Progenitor cell of endocrine pancreas (in vitro differentiated cells): ENCODE data around the gene C1S. TPM values are rescaled to one million over a fixed set of nuclear protein-coding genes. Genes with fewer than 3 reads are reported as not detected.

Experiments used
- DNase-seq: peaks from one replicate; pipeline ENCODE4 v3.0.0; 2021; ENCODE audit warnings: low spot score; ENCODE audit not compliant: unreplicated experiment
- H3K27ac Mint-ChIP-seq: 2 replicates; pipeline ENCODE4 v1.8.0; 2021; ENCODE audit warnings: mild to moderate bottlenecking, moderate library complexity, mixed read lengths
- H3K27me3 Mint-ChIP-seq: 2 replicates; pipeline ENCODE4 v1.8.0; 2021; ENCODE audit warnings: mixed read lengths
- H3K36me3 Mint-ChIP-seq: 2 replicates; pipeline ENCODE4 v1.8.0; 2022; ENCODE audit warnings: mixed read lengths; ENCODE audit not compliant: insufficient read depth
- H3K4me1 Mint-ChIP-seq: 2 replicates; pipeline ENCODE4 v1.8.0; 2021; ENCODE audit warnings: low read depth, mixed read lengths
- H3K4me3 Mint-ChIP-seq: 2 replicates; pipeline ENCODE4 v1.8.0; 2021; ENCODE audit warnings: low read depth, mild to moderate bottlenecking, moderate library complexity, mixed read lengths
- H3K9me3 Mint-ChIP-seq: 2 replicates; pipeline ENCODE4 v1.8.0; 2021; ENCODE audit warnings: low read depth, mixed read lengths
- CTCF ChIP-seq: fragments of 200-600 bp; sonication (generic); IDR thresholded peaks from one replicate; pipeline ENCODE4 v1.5.0; 2021; ENCODE audit warnings: antibody characterized with exemption, mild to moderate bottlenecking; ENCODE audit not compliant: unreplicated experiment
- total RNA-seq: library from RNA; stranded (reverse); gene quantifications from 2 replicates; pipeline ENCODE4 v1.2.1, GENCODE V29; 2021

The C1S gene
- total RNA-seq, 1 donor from 2014 or later: 4.1 TPM

- Mint-ChIP-seq H3K27me3 (peaks cover 3% of the 10 kb centered on the region), H3K4me1 (peaks cover 7% of the 10 kb centered on the region), H3K9me3 (no peaks in the 10 kb centered on the region), H3K4me3 (no peak overlapping the region), H3K36me3 (no peaks in the 10 kb centered on the region), H3K27ac (no peak overlapping the region)
- no peak for TF ChIP-seq CTCF
- DNase-seq: no peak
Measured at GRCh38 chr12:7023114-7023513, 37.4 kb upstream of the C1S start.

GRCh38 chr12:7026854-7027253 is 33.7 kb upstream of the C1S start:
- no peak for TF ChIP-seq CTCF
- no peaks in the 10 kb centered on the region for H3K9me3 Mint-ChIP-seq
- no peaks in the 10 kb centered on the region for H3K4me1 Mint-ChIP-seq
- peaks cover 3% of the 10 kb centered on the region for H3K27me3 Mint-ChIP-seq
- no peak overlapping the region for H3K27ac Mint-ChIP-seq
- no peak overlapping the region for H3K4me3 Mint-ChIP-seq
- H3K36me3 Mint-ChIP-seq: no peaks in the 10 kb centered on the region
- DNase-seq: no peak

- no peak for DNase-seq
- Mint-ChIP-seq H3K27ac (no peak overlapping the region), H3K9me3 (peaks cover 3% of the 10 kb centered on the region), H3K4me1 (no peaks in the 10 kb centered on the region), H3K4me3 (no peak overlapping the region), H3K27me3 (peaks cover 3% of the 10 kb centered on the region), H3K36me3 (no peaks in the 10 kb centered on the region)
- TF ChIP-seq CTCF: no peak
Measured at GRCh38 chr12:7031306-7031705, 29.2 kb upstream of the C1S start.

GRCh38 chr12:7032990-7033389 is 27.5 kb upstream of the C1S start:
- no peak for TF ChIP-seq CTCF
- H3K27me3 Mint-ChIP-seq: peaks cover 3% of the 10 kb centered on the region

GRCh38 chr12:7034464-7034863 is 26.1 kb upstream of the C1S start:
- H3K4me3 Mint-ChIP-seq: no peak overlapping the region
- H3K4me1 Mint-ChIP-seq: no peaks in the 10 kb centered on the region
- H3K27me3 Mint-ChIP-seq: peaks cover 3% of the 10 kb centered on the region
- no peak for TF ChIP-seq CTCF
- H3K36me3 Mint-ChIP-seq: no peaks in the 10 kb centered on the region
- peaks cover 10% of the 10 kb centered on the region for H3K9me3 Mint-ChIP-seq
- DNase-seq: no peak
- H3K27ac Mint-ChIP-seq: no peak overlapping the region

More at GRCh38 chr12:7032990-7033389, 27.5 kb upstream of the C1S start:
- Mint-ChIP-seq H3K27ac (no peak overlapping the region), H3K9me3 (peaks cover 4% of the 10 kb centered on the region), H3K36me3 (no peaks in the 10 kb centered on the region), H3K4me1 (no peaks in the 10 kb centered on the region), H3K4me3 (no peak overlapping the region)
- no peak for DNase-seq
